D341Med (cell line): ENCODE measurements around the gene ACAT1.
"Not testable (repeated sequence)": the region's sequence is repeated elsewhere in the genome, so short reads cannot be mapped to it uniquely, and the experiment has no call there.

Source experiments
- DNase-seq: peaks from one replicate; pipeline ENCODE4 v3.0.0; 2012; ENCODE audit warnings: low spot score

Gene ACAT1

GRCh38 chr11:108147150-108147549 is 25.8 kb downstream of the ACAT1 start:
- no peak for DNase-seq

- no peak for DNase-seq
These were observed 27.2 kb downstream of the ACAT1 start for GRCh38 chr11:108148556-108148955.

- DNase-seq: no peak
These were observed 33.2 kb downstream of the ACAT1 start for GRCh38 chr11:108154591-108154990.

- DNase-seq: no peak
These were observed 39.7 kb downstream of the ACAT1 start for GRCh38 chr11:108160970-108161566.

- not testable (repeated sequence) for DNase-seq
These were observed 41.5 kb downstream of the ACAT1 start for GRCh38 chr11:108162878-108163277.

- DNase-seq: no peak
These were observed 46.3 kb downstream of the ACAT1 start for GRCh38 chr11:108167624-108168023.

GRCh38 chr11:108170184-108170583 is 48.8 kb downstream of the ACAT1 start:
- no peak for DNase-seq

- no peak for DNase-seq
These were observed 56.2 kb downstream of the ACAT1 start for GRCh38 chr11:108177570-108177969.

- no peak for DNase-seq
These were observed 72.4 kb downstream of the ACAT1 start for GRCh38 chr11:108193725-108194124.

GRCh38 chr11:108196901-108197300 is 75.5 kb downstream of the ACAT1 start:
- no peak for DNase-seq
